Natural killer cell (primary cell): Measurements from ENCODE around the gene PRRX2. TPM values are rescaled to one million over a fixed set of nuclear protein-coding genes. Genes with fewer than 3 reads are reported as not detected.
A peak's percentile ranks its signal among the peaks of the same experiment; 100 is the strongest.
"Not testable (repeated sequence)": the region's sequence is repeated elsewhere in the genome, so short reads cannot be mapped to it uniquely, and the experiment has no call there.

Source experiments
- ATAC-seq, 3 donors: fragments of 150-1000 bp in 2 of 3; fragments of 200-7000 bp in 1 of 3; cut with Tn5 transposase; 1 replicate in 1 of 3; 2 replicates in 2 of 3; pipeline ENCODE4 v1.10.0; 2021; ENCODE audit warnings: mild to moderate bottlenecking in 2 of 3, moderate library complexity in 2 of 3
- DNase-seq, 2 donors: peaks; one replicate each; pipeline versions ENCODE4 v3.0.0 to v3.0.0-alpha.2; 2013 to 2021; ENCODE audit warnings: mixed read lengths in 1 of 2
- H3K27ac ChIP-seq: one replicate; pipeline ENCODE4 v1.5.1; 2013; ENCODE audit warnings: mild to moderate bottlenecking, low read length
- H3K27me3 ChIP-seq: one replicate; pipeline ENCODE4 v1.6.1; 2013; ENCODE audit warnings: low read length; ENCODE audit not compliant: control insufficient read depth, insufficient read depth
- H3K36me3 ChIP-seq: one replicate; pipeline ENCODE4 v1.6.1; 2013; ENCODE audit warnings: low read length; ENCODE audit not compliant: control insufficient read depth, insufficient read depth
- H3K4me1 ChIP-seq: one replicate; pipeline ENCODE4 v1.6.1; 2013; ENCODE audit warnings: low read length; ENCODE audit not compliant: control insufficient read depth, insufficient read depth
- H3K4me3 ChIP-seq: one replicate; pipeline ENCODE4 v1.5.1; 2013; ENCODE audit warnings: low read length
- H3K9me3 ChIP-seq: one replicate; pipeline ENCODE4 v1.6.1; 2013; ENCODE audit warnings: low read length; ENCODE audit not compliant: control insufficient read depth, insufficient read depth
- H3K27ac Mint-ChIP-seq, 2 donors: one replicate each; pipeline ENCODE4 v1.8.0; 2022; ENCODE audit warnings: mild to moderate bottlenecking in 2 of 2, mixed read lengths in 2 of 2, moderate library complexity in 1 of 2
- H3K27me3 Mint-ChIP-seq, 2 donors: one replicate each; pipeline ENCODE4 v1.8.0; 2022; ENCODE audit warnings: low read depth in 2 of 2, mixed read lengths in 2 of 2
- H3K36me3 Mint-ChIP-seq: one replicate; pipeline ENCODE4 v1.8.0; 2022; ENCODE audit warnings: mixed read lengths
- H3K4me1 Mint-ChIP-seq, 2 donors: one replicate each; pipeline ENCODE4 v1.8.0; 2022; ENCODE audit warnings: mixed read lengths in 2 of 2
- H3K4me3 Mint-ChIP-seq: one replicate; pipeline ENCODE4 v1.8.0; 2022; ENCODE audit warnings: mild to moderate bottlenecking, moderate library complexity, mixed read lengths
- H3K9me3 Mint-ChIP-seq, 2 donors: one replicate each; pipeline ENCODE4 v1.8.0; 2022; ENCODE audit warnings: mixed read lengths in 2 of 2
- WGBS: methylation state at CpG from one replicate; pipeline ENCODE4 v1.1.7; 2013; ENCODE audit warnings: missing lambda C conversion rate; ENCODE audit not compliant: insufficient coverage; 5-methylcytosine and 5-hydroxymethylcytosine counted together
- intact Hi-C: fragments of 100-400 bp; cut with micrococcal nuclease; formaldehyde crosslinking; loops from one replicate; pipeline ENCODE4 v1.14.2; 2022
- total RNA-seq, 4 donors: library from RNA; stranded (reverse); fragments of 120-200 nt in 1 of 4; gene quantifications; one replicate each; pipeline versions ENCODE4 v1.2.3 to v1.2.4, GENCODE V29; 2013 to 2022
- TF ChIP-seq, protein P1 (sequence below): fragments of 200-600 bp; IDR thresholded peaks from one replicate; pipeline ENCODE4 v1.8.0; 2022; ENCODE audit warnings: antibody characterized with exemption

Gene PRRX2
- total RNA-seq, 3 donors from 2014 or later (not counting 1 experiment from before 2014, with no cell fraction given), result not detected

DNA sequence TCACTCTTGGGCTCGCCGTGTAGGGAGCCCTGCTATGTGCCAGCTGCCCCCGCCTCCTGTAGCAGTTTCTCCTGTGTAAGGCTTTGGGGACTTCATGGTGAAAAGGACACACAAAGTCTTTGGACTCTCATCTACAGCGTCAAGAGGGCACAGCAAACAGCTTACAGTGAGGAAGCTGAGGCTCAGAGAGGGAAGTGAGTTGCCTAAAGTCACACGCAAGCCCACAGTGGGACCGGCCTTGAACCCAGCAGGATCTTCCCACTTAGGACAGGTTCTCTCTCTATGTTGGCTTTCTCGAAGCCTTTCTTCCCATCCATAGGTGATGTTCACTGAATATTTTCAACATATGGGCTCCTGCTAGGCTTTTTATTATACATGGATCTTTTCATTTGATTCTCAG lies 9.8 kb upstream of the PRRX2 start:
- Mint-ChIP-seq H3K36me3 (no peaks in the 10 kb centered on the region), H3K4me1 (no peaks in the 10 kb centered on the region), H3K27me3 (peaks cover 4 to 9% of the 10 kb centered on the region in 2 donors), H3K9me3 (no peaks in the 10 kb centered on the region), H3K27ac (no peak overlapping the region), H3K4me3 (no peak overlapping the region)
- ATAC-seq (no peak), DNase-seq (no peak)
- Histone ChIP-seq H3K27me3 (no peaks in the 10 kb centered on the region), H3K4me1 (no peaks in the 10 kb centered on the region), H3K36me3 (no peaks in the 10 kb centered on the region), H3K27ac (no peak overlapping the region), H3K9me3 (no peaks in the 10 kb centered on the region), H3K4me3 (no peak overlapping the region)
- 77% methylated on average over 7 of the region's 7 CpGs for WGBS
- TF ChIP-seq, protein P1, sequence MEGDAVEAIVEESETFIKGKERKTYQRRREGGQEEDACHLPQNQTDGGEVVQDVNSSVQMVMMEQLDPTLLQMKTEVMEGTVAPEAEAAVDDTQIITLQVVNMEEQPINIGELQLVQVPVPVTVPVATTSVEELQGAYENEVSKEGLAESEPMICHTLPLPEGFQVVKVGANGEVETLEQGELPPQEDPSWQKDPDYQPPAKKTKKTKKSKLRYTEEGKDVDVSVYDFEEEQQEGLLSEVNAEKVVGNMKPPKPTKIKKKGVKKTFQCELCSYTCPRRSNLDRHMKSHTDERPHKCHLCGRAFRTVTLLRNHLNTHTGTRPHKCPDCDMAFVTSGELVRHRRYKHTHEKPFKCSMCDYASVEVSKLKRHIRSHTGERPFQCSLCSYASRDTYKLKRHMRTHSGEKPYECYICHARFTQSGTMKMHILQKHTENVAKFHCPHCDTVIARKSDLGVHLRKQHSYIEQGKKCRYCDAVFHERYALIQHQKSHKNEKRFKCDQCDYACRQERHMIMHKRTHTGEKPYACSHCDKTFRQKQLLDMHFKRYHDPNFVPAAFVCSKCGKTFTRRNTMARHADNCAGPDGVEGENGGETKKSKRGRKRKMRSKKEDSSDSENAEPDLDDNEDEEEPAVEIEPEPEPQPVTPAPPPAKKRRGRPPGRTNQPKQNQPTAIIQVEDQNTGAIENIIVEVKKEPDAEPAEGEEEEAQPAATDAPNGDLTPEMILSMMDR, result no peak
- intact Hi-C loops, result no loop called here

DNA sequence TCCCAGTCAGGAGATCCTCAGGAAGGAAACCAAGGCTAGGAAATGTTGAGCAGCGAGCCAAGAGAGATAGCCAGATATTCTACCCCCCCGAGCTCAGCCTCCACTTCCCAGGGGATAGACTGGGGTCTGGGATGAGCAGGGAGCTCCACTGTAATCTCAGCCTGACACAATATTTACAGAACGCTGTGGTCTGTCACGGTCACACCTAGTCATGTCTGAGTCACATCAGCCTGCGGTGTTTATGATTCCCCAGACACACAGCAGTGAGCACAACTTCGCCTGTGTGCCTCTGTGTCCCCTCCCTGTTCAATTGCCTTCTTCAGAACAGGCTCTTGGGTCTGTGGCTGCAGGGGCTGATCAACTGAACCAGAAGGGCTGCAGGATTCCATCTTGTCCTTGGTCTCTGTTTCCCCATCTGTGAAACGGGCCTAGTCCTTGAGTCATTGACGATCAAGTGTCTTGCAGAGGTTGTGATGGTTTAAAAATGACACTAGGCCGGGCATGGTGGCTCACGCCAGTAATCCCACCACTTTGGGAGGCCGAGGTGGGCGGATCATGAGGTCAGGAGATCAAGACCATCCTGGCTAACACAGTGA lies 8.6 kb upstream of the PRRX2 start:
- Mint-ChIP-seq H3K27me3 (peaks cover 4 to 9% of the 10 kb centered on the region in 2 donors), H3K4me1 (no peaks in the 10 kb centered on the region), H3K27ac (no peak overlapping the region), H3K36me3 (no peaks in the 10 kb centered on the region), H3K4me3 (no peak overlapping the region), H3K9me3 (no peaks in the 10 kb centered on the region)
- H3K36me3 ChIP-seq, result no peaks in the 10 kb centered on the region
- no peaks in the 10 kb centered on the region for H3K4me1 ChIP-seq
- 84% methylated on average over 11 of the region's 12 CpGs for WGBS
- ATAC-seq, result no peak
- H3K27ac ChIP-seq, result no peak overlapping the region
- H3K27me3 ChIP-seq, result no peaks in the 10 kb centered on the region
- intact Hi-C loops, result no loop called here
- TF ChIP-seq, protein P1, result no peak
- H3K4me3 ChIP-seq, result no peak overlapping the region
- no peak for DNase-seq
- H3K9me3 ChIP-seq, result no peaks in the 10 kb centered on the region

DNA sequence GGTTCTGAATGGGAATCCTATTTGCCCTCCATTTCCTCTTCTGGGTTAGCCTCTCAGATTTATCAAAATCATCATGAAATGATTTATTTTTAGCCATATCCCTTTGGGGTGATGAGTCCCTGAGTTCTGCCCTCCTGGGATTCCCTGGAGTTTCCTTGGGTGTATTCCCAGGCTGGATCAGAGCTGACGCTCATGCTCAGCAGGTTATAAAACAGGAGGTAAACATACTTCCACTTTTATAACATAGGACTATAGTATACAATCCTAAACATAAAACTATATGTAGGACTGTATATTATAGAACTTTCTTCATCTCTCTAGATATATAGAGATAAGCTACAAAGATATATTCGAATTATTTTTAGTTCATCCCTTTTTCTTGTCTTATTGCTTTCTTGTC lies 4.4 kb upstream of the PRRX2 start:
- H3K27ac ChIP-seq, result no peak overlapping the region
- H3K27ac Mint-ChIP-seq, result no peak overlapping the region

DNA sequence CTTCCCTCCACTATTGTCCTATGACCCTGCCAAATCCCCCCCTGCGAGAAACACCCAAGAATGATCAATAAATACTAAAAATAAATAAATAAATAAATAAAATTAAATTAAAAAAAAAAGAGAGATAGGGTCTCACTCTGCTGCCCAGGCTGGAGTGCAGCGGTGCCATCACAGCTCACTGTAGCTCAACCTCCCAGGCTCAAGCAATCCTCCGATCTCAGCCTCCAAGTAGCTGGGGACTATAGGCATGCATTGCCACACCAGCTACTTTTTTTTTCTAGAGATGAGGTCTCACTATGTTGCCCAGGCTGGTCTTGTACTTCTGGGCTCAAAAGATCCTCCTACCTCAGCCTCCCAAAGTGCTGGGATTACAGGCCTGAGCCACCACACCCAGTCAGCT lies 3.2 kb upstream of the PRRX2 start:
- ATAC-seq, DNase-seq, H3K27ac ChIP-seq, H3K36me3 ChIP-seq, H3K4me3 ChIP-seq, H3K9me3 Mint-ChIP-seq, H3K36me3 Mint-ChIP-seq, H3K27ac Mint-ChIP-seq, H3K27me3 ChIP-seq, H3K4me1 Mint-ChIP-seq, H3K9me3 ChIP-seq, intact Hi-C loops: not testable (repeated sequence)
- 77% methylated on average over 2 of the region's 3 CpGs for WGBS
- peak overlapping the region; percentile 21 for H3K4me3 Mint-ChIP-seq
- peaks cover 3 to 12% of the 10 kb centered on the region in 2 donors for H3K27me3 Mint-ChIP-seq
- H3K4me1 ChIP-seq, result peaks cover 10% of the 10 kb centered on the region

More for the DNA sequence above, 4.4 kb upstream of the PRRX2 start:
- peaks cover 4% of the 10 kb centered on the region for H3K27me3 ChIP-seq
- Mint-ChIP-seq H3K9me3 (no peaks in the 10 kb centered on the region), H3K4me1 (peaks cover 0 to 8% of the 10 kb centered on the region in 2 donors), H3K4me3 (no peak overlapping the region), H3K27me3 (peaks cover 5 to 9% of the 10 kb centered on the region in 2 donors), H3K36me3 (no peaks in the 10 kb centered on the region)
- TF ChIP-seq, protein P1, result no peak
- no peak overlapping the region for H3K4me3 ChIP-seq
- peaks cover 4% of the 10 kb centered on the region for H3K4me1 ChIP-seq
- H3K36me3 ChIP-seq, result no peaks in the 10 kb centered on the region
- no peaks in the 10 kb centered on the region for H3K9me3 ChIP-seq
- whole genome bisulfite sequencing, result 93% methylated on average over 2 of the region's 2 CpGs
- intact Hi-C loops, result no loop called here
- no peak for ATAC-seq
- no peak for DNase-seq
